Stimulated activated CD8-positive, alpha-beta memory T cell treated with anti-CD3 and anti-CD28 coated beads, Interleukin-2, amount 100 ng/mL, for 48 hours (primary cell): Measurements from ENCODE around the gene DAB2IP.
"Not testable (repeated sequence)": the region's sequence is repeated elsewhere in the genome, so short reads cannot be mapped to it uniquely, and the experiment has no call there.

ENCODE experiments used
- DNase-seq, 2 donors: peaks; one replicate each; pipeline ENCODE4 v3.0.0-alpha.2; 2020; ENCODE audit warnings: low read depth in 2 of 2

Gene DAB2IP

DNA sequence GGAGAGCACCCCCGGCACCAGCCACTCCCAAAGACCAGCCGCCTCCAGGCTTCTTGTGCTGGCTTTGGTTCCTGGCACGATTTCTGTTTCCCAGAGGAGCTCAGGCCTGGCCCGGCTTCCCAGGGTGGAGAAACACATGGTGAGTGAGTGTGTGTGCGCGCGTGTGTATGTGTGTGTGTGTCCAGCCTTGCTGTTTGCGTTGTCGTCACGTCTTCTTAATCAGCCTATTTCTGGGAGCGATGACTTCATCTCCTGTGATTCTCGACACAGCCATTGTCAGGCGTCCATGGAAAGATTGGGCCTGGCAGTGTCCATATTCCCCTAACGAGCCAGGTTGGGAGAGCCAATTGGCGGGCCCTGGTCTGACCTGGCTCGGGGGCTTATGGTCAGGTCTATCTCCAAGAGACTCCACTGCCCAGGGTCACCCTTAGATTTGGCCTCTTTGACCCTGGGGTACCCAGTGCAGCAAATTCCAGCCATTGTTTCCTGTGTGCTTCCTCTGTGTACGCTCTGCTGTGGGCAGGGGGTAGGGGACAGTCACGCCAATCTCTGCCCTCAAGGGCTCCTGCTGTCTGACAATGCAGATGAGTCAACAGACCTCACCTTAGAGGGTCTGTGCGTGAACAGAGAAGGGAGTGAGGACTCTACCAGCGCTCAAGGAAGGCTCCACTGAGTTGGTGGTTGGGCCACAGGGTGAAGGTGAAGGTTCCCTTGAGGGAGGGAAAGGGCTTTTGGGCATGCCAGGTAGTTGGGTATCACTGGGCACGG lies 73.8 kb downstream of the DAB2IP start:
- no peak for DNase-seq

DNA sequence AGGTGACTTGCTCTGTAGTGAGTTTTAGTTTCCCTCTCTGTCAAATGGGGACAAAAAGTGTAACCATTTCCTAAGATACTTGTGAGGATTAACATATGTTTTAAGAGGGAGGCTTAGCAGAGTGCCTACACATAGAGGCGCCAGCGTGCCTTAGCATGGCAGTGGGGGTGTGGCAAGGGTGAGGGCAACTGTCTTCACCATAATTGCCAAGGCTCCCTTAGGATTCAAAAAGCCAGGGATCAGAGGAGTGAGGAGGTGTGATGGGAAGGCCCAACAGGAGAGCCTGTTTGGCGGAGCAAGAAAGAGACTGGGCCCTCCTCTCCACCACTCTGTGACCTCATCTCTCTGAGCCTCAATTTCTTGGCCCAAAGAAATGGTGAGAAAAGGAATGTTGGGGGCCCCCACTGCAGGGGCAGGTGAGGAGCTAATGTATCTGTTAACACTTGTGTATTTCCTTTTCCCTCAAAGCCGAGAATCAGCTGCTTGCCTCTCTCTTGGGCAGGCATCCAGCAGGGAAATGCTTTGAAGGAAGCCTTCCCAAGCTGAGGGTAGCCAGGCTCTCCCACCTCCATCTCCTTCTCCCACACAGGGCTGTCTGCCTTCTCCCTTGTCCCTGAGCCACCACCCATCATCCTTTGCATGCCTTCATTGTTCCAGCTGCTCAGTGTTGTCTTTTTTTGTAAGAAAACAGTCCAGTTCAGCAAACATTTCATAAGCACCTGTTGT lies 76.0 kb downstream of the DAB2IP start:
- DNase-seq = no peak

DNA sequence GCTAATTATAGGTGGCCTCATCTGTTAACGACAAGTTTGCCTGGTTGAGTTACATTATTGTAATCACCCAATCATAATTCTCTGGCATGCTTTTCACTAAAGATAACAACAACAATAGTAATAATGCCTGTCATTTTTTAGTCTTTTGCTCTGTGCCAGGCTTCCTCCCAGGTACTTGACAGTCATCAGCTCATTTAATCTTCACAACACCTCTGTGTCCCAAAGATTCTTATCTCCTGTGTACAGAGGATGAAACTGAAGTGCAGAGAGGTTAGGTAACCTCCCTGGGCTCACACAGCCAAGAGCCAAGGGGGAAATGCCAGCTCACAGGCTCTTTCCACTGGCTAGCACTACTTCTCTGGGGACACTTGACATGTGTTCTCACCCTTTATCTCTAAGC lies 77.5 kb downstream of the DAB2IP start:
- no peak for DNase-seq

DNA sequence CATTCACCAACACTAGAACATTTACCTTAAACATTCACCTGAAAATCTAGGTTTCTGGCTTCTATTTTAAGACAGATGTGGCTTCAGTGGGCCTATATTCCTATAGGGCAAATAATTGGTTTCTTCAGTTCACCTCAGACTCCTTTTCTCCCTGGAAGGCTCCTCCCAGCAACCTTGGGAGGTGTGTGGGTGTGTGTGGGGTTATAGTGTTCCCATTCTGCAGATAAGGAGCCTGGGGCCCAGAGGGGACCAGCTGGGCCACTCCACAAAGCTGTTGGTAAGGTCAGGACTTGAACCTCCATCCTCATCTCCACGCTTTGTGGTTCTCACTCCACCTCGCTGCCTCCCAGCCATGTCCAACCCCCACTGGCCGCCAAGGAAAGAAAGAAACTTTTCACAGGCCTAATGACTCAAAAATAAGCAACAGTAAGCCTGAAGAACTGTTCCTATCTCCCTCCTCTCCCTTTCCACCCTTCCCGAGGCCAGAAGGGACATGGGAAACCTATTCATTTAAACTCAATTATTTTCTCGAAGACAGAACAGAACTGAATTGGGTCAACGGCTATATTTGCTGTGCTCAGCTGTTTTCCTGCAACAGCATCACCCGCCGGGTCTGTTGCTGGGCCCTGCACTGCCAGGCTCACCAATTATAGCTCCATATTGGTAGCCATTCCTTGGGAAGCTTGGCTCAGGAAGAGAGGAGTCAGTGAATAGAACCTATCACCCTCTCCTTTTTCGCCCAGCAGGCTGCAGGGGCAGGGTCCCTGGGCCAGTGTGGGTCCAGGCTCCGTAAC lies 78.5 kb downstream of the DAB2IP start:
- DNase-seq = no peak

DNA sequence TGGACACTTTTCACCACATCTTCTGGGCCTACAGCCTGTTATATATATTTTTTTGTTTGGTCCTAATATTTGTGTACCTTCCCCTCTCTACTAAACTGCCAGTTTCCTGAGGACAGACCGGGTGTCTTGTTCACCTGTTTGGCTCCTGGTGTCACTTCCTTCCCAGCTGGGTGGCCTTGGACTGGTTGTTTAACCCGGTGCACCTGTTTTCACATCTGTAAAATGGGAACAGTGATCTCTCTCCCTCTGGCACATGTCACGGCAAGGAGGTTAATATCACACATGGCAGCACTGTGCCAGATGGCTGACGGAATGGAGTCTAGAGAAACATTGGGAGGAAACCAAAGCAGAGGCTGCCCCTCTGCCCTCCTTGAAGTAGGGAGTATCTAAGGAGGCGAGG lies 79.7 kb downstream of the DAB2IP start:
- DNase-seq = no peak

DNA sequence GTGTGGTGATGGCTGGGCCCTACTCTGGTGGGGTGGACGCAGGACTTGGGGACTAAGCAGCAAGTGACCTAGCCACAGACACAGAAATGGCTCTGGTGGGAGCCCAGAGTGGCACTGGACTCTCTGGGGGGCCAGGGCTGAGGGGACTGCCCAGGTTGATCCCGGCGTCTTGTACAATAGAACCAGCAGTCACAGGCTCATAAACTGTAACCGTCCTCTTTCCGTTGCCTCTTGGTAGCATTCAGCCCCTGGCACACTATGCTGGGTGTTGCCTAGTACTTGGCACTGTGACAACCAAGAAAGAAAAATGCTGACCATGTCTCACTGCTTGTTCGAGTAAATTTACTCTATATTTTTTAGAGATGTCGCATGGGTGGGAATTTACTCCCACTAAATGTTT lies 80.5 kb downstream of the DAB2IP start:
- no peak for DNase-seq

DNA sequence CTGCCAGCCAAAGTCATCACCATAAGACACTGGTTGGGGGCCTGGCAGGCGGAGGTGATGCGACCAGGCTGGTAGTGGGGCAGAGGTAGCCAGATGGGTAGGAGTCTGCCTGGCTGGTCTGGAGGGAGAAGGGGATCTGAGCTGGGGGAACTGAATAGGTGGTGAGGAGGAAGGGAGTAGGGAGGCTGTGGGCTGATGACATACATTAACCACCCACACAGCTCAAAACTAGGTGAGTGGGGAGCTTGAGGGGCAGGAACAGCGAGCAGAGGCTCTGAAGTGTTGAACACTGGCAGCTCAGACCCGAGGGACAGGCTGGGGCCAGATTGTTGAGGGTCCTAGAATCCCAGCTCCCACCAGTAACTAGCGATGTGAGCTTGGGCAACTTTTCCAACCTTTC lies 81.0 kb downstream of the DAB2IP start:
- DNase-seq = no peak

DNA sequence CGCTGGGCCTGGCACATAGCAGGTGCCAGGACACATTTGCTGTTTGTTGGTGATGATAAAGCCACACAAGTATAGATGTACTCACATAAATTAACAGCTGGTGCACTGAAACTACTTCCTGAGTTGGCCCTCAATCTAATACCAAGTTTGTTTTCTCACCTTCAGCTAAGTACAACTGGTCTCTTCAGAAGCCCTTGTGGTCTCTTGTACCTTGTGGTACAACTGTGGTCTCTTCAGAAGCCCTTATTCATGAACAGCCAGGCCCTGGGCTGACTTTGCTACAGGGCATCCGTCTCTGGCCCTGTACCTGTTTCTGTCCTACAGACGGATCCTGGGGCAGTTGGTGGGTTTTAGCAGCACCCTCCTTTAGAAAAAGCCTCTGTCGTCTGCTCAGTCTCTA lies 81.5 kb downstream of the DAB2IP start:
- DNase-seq = no peak

DNA sequence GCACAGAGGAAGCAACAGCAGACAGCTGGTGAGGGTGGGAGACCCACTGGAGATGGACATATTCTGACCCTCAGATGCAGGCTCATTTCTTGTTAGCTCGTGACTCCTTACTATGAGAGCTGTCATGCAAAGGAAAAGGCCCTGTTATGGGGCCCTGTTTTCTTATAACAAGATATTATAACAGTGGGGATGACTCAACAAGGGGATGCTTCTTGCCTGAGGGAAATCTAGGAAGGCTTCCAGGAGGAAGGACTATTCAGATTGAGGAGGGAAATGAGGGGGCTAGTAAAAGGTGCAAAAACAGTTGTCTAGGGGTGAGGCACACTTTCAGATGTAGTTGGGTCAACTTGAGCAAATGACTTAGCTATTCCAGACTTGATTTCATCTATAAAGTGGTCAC lies 83.0 kb downstream of the DAB2IP start:
- DNase-seq = no peak

DNA sequence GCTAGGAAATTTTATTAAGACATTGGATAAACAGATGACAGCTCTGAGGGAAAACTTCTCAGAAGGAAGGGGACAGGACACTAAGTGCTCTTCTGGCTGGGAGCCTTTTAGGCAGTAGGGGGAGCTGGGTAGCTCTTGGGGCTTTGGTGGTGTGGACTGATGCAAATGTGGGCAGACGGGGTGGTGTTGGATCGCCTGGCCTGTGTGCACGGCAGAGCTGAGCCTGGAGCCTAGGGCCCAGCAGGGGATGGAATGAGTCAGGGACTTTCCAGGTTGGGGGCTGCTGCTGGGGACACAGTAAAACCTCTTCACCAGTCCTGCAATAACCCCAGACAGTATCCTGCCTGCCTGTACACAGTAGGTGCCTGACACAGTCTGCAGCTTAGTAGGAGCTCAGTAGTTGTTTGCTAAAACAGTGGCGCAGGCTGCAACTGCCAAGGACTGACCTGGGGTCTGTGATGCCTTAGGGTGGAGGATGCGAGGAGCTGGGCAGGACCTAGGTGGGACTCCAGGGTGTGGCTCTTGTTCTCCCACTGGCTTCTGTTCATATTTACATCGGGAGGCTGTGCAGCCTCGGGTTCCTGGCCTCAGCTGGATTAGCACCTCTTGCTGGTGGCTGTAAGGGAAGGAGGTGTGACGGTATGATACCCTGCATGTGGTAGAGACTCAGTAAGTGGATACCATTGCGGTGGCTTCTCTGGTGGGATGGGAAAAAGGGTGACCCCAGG lies 83.8 kb downstream of the DAB2IP start:
- DNase-seq = no peak

DNA sequence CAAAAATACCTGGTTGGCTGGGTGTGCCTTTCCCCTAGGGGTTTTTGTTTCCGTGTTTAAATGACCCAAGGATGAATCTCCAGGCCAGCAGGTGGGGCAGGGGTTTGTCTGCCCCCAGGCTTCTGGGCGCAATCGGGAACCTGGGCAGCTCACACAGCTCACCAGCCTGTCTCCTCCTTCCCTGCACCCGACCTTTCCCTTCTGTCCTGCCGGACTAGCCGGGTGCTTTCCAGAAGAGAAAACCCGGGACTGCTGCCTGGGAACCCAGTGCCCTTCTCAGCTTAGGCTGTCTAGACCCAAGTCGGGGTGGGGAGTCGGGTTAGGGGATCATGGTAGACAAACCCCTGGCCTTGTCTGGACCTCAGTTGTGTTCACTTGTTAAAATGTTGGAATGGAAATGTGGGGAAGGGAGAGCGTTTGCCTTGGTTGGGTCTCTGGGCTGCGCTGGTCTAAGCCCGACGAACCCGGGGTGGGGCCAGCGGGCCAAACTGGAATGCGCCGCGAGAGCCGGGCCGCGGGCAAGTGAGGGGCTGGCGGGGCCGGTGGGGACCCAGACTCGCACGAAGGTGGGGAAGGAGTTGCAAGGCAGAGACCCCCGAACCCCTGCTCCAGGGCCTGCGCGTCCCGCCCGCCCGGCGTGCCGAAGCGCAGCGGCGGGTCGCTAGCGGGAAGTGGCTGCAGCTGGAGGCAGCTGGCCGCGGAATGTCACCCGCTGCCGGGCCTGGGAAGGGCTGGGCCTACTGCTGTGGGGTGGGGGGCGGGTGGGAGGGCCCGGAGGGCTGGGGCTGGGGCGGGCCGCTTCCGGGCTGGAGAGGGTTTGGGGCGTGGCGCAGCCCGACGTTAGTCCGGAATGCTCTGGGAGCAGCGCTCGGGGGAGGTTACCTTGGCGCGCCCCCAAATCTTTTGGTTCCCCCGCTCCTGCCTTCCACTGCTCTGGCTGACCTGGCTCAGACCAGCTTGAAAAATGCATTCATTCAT lies 84.6 kb downstream of the DAB2IP start:
- no peak for DNase-seq

DNA sequence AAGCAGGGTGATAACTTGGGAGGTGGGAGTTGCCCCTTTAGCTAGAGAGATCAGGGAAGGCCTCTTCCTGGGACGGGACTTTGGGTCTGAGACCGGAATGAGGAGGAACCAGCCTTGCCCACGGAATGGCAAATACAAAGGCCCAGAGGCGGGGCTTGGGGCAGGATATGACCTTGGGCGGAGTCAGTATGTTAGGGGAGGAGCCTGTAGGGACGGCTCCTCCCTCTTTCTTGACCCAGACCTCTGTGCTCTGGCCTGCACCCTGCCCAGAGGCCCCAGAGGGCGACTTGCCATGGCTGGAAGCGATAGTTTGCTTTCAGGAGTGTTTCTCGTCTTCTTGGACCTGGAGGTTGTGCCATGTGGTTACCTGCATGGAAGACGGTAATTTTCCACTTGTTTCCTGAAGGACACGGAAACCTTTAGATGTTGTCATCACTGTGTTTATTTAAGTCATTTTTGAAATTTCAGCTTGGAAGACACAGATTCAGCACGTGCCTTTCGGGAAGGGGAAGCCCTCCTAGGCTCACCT lies 85.6 kb downstream of the DAB2IP start:
- no peak for DNase-seq

DNA sequence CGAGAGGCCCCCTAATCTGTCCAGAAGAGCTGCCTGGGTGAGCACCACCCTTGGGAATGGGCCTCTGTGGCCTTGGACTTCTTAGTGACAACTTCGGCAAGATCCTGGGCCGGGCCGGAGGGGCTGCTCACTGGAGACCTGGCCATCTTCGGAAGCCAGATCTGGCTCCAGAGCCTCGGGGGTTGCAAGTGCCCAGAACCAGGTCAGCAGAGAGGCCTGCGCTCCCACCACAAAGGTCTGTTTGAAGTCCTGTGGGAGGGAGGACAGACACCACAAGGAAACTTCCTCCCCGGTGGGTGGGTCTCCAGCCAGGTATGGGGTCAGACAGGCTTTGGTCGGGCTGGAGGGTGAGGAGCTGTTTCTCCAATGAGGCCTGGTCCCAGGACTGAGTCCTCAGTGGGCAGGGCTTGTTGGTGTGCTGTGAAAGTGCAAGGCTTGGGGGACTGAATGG lies 86.1 kb downstream of the DAB2IP start:
- DNase-seq = no peak

DNA sequence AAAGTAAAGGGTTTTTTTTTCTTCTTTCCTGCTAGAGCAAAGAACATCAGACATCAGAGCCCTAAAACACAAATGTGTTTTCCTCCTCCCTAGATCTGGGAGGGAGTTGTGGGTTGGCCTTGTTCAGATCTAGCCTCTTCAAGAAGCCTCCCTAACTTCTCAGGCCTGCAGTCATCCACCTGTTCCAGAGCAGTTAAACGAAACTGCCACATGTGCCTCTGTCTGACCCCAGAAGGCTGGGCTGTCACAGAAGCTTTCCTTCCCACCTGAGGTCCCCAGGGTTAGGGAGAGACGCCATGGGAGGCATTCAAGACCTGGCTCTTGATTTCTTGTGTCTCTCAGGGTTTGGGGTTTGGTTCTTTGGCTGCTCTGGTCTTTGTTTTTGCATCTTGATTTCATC lies 87.0 kb downstream of the DAB2IP start:
- no peak for DNase-seq

DNA sequence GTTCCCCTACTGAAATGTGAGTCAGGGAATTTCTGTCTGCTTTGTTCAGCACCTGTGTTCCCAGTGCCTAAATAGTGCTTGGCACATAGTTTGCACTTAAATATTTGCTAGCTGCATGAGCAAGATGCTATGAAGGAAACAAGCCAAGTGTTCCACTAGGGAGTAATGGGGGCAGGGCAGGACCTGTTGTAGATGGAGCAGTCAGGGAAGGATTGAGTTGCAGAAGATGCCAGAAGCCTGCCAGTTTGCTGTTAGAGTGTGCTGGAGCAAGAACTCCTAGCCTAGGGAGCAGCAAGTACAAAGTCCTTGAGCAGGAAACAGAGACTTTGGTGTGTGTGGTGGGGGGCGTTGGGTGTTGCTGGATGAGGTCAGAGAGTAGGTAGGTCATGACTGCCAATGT lies 87.5 kb downstream of the DAB2IP start:
- DNase-seq = no peak

DNA sequence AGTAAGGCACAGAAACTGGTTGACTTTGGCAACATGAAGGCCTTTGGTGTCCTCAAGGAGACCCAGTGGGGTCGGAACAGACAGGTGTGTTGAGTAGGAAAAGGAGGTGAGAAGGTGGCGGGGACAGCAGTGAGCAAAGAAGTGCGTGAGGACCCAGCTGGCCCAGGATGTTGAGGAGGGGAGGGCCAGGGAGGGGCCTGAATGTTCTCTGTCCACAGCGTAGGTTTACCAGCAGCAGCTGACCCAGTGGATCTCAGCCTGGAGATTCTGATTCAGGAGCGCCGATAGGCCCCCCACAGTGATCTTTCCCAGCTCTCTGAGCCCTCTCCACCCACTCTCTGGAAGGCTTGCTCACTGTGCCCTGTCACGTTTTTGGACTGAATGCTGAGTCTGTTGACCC lies 88.5 kb downstream of the DAB2IP start:
- DNase-seq = no peak

DNA sequence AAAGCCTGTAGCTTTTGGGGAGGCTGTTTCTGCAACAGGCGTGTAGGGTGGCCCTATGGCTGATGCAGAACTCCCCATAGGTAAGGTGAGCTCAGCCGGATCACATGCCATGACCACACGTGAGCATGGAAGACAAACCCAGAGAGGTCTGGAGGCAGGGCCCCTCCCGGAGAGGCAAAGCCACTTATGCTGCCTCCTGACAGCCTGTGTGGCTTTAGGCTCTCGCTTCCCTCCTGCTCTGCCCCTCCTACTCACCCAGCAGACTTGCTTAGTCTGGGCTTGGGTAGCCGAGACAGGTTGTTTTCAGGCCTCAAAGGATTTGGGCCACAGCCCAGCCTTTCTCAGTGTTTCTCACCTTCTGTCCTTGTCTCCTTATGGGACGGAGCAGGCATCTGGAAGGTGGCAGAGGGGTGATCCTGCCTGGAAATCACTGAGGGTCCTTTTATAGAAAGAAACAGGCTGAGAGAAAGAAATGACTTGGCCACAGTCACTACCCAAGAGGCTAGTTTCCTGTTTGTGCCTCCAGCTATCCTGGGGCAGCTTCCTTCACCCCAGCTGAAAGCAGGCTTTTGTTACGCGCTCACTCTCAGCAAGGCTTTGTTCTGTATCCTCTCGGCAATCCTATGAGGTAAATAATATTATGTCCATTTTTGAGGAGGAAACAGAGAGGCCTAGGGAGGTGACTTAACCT lies 89.9 kb downstream of the DAB2IP start:
- DNase-seq = no peak

DNA sequence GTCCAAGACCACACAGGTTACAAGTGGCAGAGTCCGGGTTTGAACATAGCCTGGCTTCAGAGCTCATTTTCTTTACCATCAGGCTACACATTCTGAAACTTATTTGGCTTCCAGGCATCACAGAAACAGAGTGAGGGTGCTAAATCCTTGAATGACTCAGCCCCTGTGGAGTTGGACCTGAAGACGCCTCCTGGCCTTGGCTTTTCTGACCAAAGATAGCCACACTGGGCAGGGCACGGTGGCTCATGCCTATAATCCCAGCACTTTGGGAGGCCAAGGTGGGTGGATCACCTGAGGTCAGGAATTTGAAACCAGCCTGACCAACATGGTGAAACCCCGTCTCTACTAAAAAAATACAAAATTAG lies 90.5 kb downstream of the DAB2IP start:
- not testable (repeated sequence) for DNase-seq

DNA sequence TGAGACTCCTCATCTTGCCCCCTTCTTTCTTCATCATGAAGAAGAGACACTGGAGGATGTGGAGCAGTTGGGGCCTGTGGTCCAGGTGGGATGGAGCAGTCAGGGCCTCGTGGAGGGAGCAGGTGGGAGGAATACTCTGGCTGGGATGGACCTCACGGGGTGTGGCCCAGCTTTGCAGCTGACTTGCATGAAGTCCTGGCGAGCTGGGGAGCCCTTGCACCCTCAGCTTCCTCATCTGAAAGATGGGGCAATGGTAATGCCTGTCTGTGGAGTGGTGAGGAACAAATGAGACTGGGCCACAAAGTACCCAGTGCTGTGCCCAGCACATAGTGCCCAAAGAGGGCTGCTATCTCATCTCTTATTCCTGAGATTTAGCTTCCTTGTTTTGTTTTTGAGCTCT lies 91.5 kb downstream of the DAB2IP start:
- no peak for DNase-seq

DNA sequence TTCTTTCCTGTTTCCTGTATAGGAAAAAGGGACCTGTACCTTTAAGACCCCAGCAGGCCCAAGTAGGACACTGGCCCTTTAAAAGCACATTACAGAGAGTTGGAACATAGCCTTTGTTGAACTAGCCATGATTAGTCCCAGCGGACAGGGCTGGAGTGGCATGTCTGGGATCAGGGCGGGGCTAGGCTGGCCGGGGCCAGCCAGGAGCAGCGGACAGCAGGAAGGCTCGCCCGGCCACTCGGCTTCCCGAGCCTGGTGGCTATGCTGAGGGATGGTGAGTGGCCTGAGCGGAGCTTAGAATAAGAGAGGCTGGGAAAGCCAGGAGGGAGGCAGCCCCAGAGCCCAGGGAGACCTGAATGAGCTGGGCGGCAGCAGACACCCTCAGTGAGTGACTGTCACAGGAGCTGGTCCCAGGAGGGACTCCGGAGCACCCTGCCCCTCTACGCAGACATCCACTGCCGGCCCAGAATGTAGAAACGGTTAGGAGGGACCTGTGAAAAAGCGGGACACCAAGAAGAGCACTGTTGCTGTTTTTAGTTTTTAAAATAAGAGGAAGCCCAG lies 92.1 kb downstream of the DAB2IP start:
- no peak for DNase-seq
